PFSK-1 (cell line): Measurements from ENCODE around the gene PHRF1.

ENCODE experiments used
- FOXP2 ChIP-seq: optimal IDR thresholded peaks from 2 replicates; pipeline ENCODE3; 2011; ENCODE audit warnings: borderline replicate concordance, control low read depth, inconsistent platforms; ENCODE audit not compliant: insufficient read depth; ENCODE audit errors: extremely low read length, extremely low read depth
- POLR2AphosphoS5 ChIP-seq: IDR thresholded peaks from 2 replicates; pipeline ENCODE4 v1.6.1; 2012; ENCODE audit warnings: low read depth, mild to moderate bottlenecking, control low read depth, low read length, moderate library complexity
- REST ChIP-seq, 2 experiments: IDR thresholded peaks; 2 replicates each; pipeline versions ENCODE4 v1.6.1 to v1.8.0; 2011 to 2012; ENCODE audit warnings: low read depth in 2 of 2, low read length in 2 of 2, control low read depth in 1 of 2, inconsistent platforms in 1 of 2, mild to moderate bottlenecking in 1 of 2, moderate library complexity in 1 of 2; ENCODE audit not compliant: insufficient read depth in 1 of 2
- SIN3A ChIP-seq: IDR thresholded peaks from 2 replicates; pipeline ENCODE4 v1.6.1; 2012; ENCODE audit warnings: mild to moderate bottlenecking, low read length, moderate library complexity, borderline replicate concordance; ENCODE audit not compliant: insufficient read depth
- TAF1 ChIP-seq: IDR thresholded peaks from 2 replicates; pipeline ENCODE4 v1.6.1; 2012; ENCODE audit warnings: low read length, control low read depth, borderline replicate concordance; ENCODE audit not compliant: insufficient read depth

GRCh38 chr11:544817-545166 lies 31.5 kb upstream of the PHRF1 start:
- TF ChIP-seq REST (IDR thresholded peaks at IDR 0.05; ENCODE audit: insufficient read depth in 1 of 2, low read depth in 2 of 2, low read length in 2 of 2): no peak
- TF ChIP-seq SIN3A: no peak
- no peak for TF ChIP-seq POLR2AphosphoS5
- TF ChIP-seq TAF1: no peak
- no peak for TF ChIP-seq FOXP2
